Astrocyte (in vitro differentiated cells and primary cell): ENCODE results near the gene HGS.

ENCODE experiments used
- CTCF ChIP-seq: IDR thresholded peaks from 2 replicates; pipeline ENCODE4 v1.5.1; 2011; ENCODE audit warnings: low read depth, mild to moderate bottlenecking, inconsistent platforms, low read length, moderate library complexity; ENCODE audit not compliant: insufficient read depth
- EZH2 ChIP-seq: IDR thresholded peaks from 2 replicates; pipeline ENCODE4 v1.6.1; 2012; ENCODE audit warnings: mild to moderate bottlenecking, low read length, inconsistent platforms; ENCODE audit not compliant: insufficient read depth

- TF ChIP-seq CTCF, result no peak
- no peak for TF ChIP-seq EZH2
Observed at GRCh38 chr17:81660441-81660840, 23.4 kb upstream of the HGS start.
